ENCODE data around the gene GPR55.
"Not testable (repeated sequence)": the region's sequence is repeated elsewhere in the genome, so short reads cannot be mapped to it uniquely, and the experiment has no call there.

Gene GPR55, protein sequence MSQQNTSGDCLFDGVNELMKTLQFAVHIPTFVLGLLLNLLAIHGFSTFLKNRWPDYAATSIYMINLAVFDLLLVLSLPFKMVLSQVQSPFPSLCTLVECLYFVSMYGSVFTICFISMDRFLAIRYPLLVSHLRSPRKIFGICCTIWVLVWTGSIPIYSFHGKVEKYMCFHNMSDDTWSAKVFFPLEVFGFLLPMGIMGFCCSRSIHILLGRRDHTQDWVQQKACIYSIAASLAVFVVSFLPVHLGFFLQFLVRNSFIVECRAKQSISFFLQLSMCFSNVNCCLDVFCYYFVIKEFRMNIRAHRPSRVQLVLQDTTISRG

GRCh38 chr2:230924470-230925341 lies at the start of gene GPR55:
GPR55 (minus strand) TSS chr2:230925242; CDS start chr2:230910962, 14,280 bp downstream.
- H3K27me3 Mint-ChIP-seq (ENCODE audit: low read depth): peaks cover 26% of the 10 kb centered on the region
- H3K27ac Mint-ChIP-seq: no peak within 1 kb of the TSS
- H3K4me3 Mint-ChIP-seq: no peak within 1 kb of the TSS
- H3K4me1 Mint-ChIP-seq: no peaks in the 10 kb centered on the region
- no peaks in the 10 kb centered on the region for H3K36me3 Mint-ChIP-seq (ENCODE audit: low read depth)
- no peaks in the 10 kb centered on the region for H3K9me3 Mint-ChIP-seq
- TF ChIP-seq CTCF (IDR thresholded peaks at IDR 0.05; ENCODE audit: unreplicated experiment in 3 of 3): no peak

- Mint-ChIP-seq H3K27ac (no peak overlapping the region), H3K36me3 (ENCODE audit: low read depth) (no peaks in the 10 kb centered on the region), H3K4me3 (no peak overlapping the region), H3K9me3 (no peaks in the 10 kb centered on the region), H3K4me1 (no peaks in the 10 kb centered on the region), H3K27me3 (ENCODE audit: low read depth) (peaks cover 8% of the 10 kb centered on the region)
- no peak for TF ChIP-seq CTCF (IDR thresholded peaks at IDR 0.05; ENCODE audit: unreplicated experiment in 3 of 3)
Measured at GRCh38 chr2:230974096-230974913, 49.3 kb upstream of the GPR55 start.

DNA sequence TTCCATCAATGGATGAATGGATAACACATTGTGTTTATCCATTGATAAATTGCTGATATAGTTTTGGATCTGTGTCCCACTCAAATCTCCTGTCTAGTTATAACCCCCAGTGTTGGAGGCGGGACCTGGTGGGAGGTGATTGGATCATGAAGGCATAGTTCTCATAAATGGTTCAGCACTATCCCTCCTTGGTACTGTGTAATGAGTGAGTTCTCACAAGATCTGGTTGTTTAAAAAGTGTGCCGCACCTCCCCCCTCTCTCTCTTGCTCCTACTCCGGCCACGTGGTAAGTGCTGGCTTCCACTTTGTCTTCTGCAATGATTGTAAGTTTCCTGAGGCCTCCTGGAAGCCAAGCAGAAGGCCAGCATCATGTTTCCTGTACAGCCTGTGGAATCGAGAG lies 47.0 kb upstream of the GPR55 start:
- H3K27me3 Mint-ChIP-seq (ENCODE audit: low read depth): peaks cover 8% of the 10 kb centered on the region
- TF ChIP-seq CTCF (IDR thresholded peaks at IDR 0.05; ENCODE audit: unreplicated experiment in 3 of 3): no peak
- H3K4me1 Mint-ChIP-seq: no peaks in the 10 kb centered on the region
- no peak overlapping the region for H3K27ac Mint-ChIP-seq
- no peaks in the 10 kb centered on the region for H3K36me3 Mint-ChIP-seq (ENCODE audit: low read depth)
- no peak overlapping the region for H3K4me3 Mint-ChIP-seq
- H3K9me3 Mint-ChIP-seq: no peaks in the 10 kb centered on the region

- no peaks in the 10 kb centered on the region for H3K4me1 Mint-ChIP-seq
- TF ChIP-seq CTCF (IDR thresholded peaks at IDR 0.05; ENCODE audit: unreplicated experiment in 3 of 3): no peak
- H3K27me3 Mint-ChIP-seq (ENCODE audit: low read depth): no peaks in the 10 kb centered on the region
- H3K4me3 Mint-ChIP-seq: no peak overlapping the region
- no peaks in the 10 kb centered on the region for H3K9me3 Mint-ChIP-seq
- H3K36me3 Mint-ChIP-seq (ENCODE audit: low read depth): no peaks in the 10 kb centered on the region
- H3K27ac Mint-ChIP-seq: no peak overlapping the region
Measured at GRCh38 chr2:230969659-230970015, 44.6 kb upstream of the GPR55 start.

DNA sequence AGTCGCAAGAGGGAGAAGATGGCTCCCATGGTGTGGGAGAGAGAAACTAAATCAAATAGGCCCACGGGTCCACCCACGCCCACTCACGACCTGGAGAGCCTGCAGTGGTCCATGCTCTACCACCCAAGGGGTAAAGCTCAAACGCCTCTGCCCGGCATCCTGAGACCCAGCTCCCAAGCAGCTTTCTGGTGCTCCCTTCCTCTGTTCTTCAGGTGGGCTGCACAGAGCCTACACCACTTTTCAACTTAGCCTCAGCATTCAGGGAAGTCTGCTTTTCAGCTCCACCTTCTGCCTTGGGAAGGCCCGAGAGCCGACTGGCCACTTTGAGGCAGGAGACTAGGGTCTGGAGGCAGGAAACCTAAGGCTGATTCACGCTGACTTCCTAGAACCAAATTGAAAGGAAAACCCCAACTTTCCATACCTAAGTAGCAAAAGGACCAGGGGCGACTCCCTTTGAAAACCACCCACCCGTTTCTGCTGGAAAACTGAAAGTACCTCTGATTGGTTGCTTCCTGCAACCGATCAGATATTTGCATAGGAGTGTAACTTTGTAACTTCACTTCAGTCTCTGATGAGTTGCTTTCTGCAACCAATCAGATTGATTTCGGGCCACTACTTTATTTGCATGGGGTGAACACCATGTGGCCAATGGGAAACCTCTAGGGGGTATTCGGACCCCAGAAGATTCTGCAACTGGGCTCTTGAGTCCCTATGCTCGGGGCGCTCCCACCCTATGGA lies 44.0 kb upstream of the GPR55 start:
- H3K27me3 Mint-ChIP-seq (ENCODE audit: low read depth): no peaks in the 10 kb centered on the region
- no peaks in the 10 kb centered on the region for H3K4me1 Mint-ChIP-seq
- no peaks in the 10 kb centered on the region for H3K36me3 Mint-ChIP-seq (ENCODE audit: low read depth)
- H3K4me3 Mint-ChIP-seq: no peak overlapping the region
- no peak overlapping the region for H3K27ac Mint-ChIP-seq
- TF ChIP-seq CTCF (IDR thresholded peaks at IDR 0.05; ENCODE audit: unreplicated experiment in 3 of 3): no peak
- H3K9me3 Mint-ChIP-seq: no peaks in the 10 kb centered on the region

DNA sequence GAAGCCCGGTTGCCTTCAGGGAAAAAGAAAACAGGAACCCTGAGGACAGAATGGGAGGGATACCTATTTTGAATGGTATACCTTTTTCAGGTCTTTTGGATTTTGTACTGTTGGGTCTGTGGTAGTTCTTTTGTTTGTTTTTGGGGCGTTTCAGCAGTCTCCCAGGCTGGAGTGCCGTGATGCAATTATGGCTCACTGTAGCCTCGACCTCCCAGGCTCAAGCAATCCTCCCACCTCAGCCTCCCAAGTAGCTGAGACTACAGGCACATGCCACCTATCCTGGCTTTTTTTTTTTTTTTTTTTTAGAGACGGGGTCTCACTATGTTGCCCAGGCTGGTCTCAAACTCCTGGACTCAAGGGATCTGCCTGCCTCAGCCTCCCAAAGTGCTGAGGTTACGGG lies 43.3 kb upstream of the GPR55 start:
- not testable (repeated sequence) for H3K27me3 Mint-ChIP-seq (ENCODE audit: low read depth)

More for the DNA sequence above, 43.3 kb upstream of the GPR55 start:
- H3K4me3 Mint-ChIP-seq; H3K27ac Mint-ChIP-seq; H3K4me1 Mint-ChIP-seq; H3K36me3 Mint-ChIP-seq (ENCODE audit: low read depth); H3K9me3 Mint-ChIP-seq: not testable (repeated sequence)

All from nephron (organoid).